Activated CD4-positive, alpha-beta T cell treated with anti-CD3 and anti-CD28 coated beads, Interleukin-2, amount 50 U/mL, for 24 hours (primary cell): Measurements from ENCODE around the gene ABHD17C.
"Not testable (repeated sequence)": the region's sequence is repeated elsewhere in the genome, so short reads cannot be mapped to it uniquely, and the experiment has no call there.

Experiments
- DNase-seq, 2 donors: peaks; one replicate each; pipeline ENCODE4 v3.0.0-alpha.2; 2020; ENCODE audit warnings: low read depth in 1 of 2, low spot score in 1 of 2

The ABHD17C gene

DNA sequence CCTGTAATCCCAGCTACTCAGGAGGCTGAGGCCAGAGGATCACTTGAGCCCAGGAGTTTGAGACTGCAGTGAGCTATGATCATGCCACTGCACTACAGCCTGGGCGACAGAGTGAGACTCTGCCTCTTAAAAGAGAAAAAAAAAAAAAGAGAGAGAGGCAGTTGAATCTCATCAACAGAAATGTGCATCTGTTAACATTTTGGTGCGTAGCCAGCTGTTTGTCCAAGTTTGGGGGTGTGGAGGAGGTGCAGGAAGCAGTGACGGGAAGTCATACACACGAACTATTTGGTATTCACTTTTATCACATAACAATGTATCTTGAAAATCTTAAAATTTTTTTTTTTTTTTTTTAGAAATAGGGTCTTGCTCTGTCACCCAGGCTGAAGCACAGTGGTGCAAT is 65.8 kb downstream of the ABHD17C start:
- DNase-seq, result no peak

DNA sequence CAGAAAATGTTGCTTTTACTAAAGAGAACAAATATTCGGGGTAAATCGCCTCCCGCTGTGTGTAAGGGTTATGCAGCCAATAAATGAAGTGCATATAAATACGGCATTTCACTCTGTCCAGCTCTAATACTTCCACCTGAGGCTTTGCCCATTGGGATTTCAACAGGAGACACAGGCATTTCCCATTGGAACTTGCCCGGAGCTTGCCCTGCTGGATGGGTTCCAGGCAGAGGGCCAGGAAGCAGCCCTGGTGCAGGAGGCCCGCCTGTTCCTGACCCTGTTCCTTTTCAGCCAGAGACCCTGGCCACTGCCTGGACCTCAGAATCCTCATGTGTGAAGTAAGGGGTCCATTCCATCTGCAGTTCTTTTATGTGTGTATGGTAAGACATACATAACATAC is 66.6 kb downstream of the ABHD17C start:
- DNase-seq, result no peak

DNA sequence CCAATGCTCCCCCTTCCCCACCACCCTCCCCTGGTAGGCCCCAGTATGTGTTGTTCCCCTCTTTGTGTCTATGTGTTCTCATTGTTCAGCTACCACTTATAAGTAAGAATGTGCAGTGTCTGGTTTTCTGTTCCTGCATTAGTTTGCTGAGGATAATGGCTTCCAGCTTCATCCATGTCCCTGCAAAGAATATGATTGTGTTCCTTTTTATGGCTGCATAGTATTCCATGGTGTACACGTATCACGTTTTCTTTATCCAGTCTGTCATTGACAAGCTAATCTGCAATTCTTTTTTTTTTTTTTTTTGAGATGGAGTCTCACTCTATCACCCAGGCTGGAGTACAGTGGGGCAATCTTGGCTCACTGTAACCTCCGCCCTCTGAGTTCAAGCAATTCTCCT is 68.1 kb downstream of the ABHD17C start:
- not testable (repeated sequence) for DNase-seq

DNA sequence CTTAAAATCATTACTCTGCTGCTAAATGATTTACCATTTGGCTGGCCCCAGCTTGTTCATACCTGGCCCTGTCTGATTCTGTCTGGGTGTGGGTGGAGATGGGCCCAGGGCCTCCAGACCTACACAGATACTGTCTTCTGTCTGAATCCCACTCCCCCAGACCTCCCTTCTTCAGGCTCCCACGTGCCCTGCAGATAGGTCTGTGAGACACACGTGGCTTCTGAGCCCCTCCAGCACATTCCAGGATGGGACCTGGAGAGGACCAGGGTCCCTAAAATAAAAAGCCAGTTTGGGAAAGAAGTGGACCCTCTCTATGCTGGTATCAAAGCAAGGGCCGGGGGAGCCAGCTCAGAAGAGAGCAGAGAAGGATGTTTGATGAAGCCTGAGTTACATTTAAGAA is 69.4 kb downstream of the ABHD17C start:
- no peak for DNase-seq

DNA sequence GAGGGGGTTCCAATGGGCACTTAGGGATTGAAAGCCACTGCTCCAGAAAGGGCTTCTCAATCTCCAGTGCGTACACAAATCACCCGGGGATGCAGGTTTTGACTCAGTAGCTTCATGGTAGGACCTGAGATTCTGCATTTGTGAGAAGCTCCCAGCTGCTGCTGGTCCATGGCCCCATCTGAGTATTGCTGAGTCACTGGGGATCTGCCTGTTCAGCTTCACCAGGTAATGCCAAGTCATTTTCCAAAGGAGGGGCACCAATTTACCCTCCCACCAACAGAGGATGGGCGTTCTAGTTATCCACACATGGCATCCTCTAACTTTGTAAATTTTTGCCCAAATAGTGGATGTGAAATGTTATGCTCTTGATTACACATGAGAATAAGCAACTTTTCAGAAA is 71.2 kb downstream of the ABHD17C start:
- no peak for DNase-seq

DNA sequence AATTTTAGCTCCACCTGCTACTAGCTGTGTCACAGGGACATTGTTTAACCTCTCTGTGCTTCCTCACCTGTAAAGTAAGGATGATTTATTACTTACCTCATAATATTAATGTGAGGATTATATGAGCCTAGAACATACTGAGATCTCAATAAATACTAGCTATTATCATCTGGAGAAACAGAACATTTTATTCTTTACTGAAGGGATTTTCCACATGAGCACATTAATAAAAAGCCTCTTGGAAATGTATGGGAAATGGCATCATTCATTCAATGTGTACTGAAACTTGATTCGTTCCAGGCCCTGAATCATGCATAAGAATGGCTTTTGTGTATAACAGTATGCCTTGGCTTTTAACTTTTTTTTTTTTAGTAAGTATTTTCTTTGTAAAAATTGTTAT is 73.0 kb downstream of the ABHD17C start:
- DNase-seq, result no peak

DNA sequence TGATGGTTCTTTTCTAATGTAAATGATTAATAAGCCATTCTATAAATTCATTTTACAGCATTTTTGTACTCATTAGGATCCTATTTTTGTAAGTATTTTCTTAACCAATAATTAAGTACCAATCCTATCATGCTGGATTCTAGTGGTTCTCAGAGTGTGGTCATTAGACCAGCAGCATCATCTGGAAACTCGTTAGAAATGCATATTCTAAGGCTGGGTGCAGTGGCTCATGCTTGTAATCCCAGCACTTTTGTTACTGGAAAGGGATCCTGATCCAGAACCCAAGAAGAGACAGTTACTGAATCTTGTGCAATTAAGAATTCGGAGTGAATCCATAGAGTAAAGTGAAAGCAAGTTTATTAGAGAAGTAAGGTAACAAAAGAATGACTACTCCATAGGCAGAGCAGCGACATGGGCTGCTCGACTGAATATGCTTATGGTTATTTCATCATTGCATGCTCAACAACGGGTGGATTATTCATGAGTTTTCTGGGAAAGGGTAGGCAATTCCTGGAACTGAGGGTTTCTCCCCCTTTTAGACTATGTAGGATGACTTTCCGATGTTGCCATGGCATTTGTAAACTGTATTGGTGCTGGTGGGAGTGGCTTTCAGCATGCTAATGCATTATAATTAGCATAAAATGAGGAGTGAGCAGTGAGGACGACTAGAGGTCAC is 74.2 kb downstream of the ABHD17C start:
- DNase-seq, result no peak

DNA sequence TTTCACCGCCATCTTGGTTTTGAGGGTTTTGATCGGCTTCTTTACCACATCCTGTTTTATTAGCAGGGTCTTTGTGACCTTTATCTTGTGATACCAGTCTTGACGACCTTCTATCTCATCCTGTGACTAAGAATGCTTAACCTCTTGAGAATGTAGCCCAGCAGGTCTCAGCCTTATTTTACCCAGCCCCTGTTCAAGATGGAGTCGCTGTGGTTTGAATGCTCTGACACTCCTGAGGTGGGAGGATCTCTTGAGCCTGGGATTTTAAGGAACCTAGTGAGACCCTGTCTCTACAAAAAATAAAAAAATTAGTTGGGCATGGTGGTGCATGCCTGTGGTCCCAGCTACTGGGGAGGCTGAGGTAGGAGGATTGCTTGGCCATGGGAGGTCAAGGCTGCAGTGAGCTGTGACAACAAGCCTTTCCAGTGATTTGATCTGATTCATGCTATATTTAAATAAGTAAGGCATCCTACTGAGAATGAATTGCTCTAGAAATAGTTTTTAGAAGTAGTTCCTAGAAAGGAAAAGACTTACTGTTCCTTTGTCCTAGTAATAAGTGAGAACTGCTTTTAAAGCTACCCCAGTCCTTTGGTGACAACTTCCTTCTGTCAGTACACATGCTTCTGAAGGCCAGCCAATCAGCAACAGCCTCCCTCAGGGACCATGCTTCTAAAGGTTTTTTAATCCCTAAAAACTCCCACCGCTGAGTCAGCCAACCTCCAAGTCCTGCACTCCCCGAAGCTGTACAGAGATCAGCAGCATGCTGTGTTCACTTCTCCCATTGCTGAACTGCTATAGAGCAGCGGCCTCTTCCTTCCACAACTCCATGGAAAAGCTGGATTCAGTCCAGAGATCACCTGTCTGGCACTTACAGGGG is 75.0 kb downstream of the ABHD17C start:
- DNase-seq, result no peak

DNA sequence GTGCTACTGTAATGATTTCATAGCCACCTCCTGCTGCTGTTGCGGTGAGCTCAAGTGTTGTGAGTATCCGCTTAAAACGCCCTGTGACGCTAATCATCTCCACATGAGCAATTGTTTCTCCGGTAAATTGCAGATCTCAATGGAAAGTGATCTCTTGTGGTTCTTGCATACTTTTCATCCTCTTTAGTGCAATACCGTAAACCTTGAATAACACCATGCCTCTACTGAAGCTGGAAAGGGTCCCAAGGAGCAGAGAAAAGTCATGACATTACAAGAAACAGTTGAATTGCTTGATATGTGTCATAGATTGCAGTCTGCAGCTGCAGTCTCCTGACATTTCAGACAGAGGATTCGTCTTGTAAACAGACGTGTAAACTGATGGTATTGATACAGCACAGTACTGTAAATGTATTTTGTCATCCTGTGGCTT is 78.0 kb downstream of the ABHD17C start:
- no peak for DNase-seq

DNA sequence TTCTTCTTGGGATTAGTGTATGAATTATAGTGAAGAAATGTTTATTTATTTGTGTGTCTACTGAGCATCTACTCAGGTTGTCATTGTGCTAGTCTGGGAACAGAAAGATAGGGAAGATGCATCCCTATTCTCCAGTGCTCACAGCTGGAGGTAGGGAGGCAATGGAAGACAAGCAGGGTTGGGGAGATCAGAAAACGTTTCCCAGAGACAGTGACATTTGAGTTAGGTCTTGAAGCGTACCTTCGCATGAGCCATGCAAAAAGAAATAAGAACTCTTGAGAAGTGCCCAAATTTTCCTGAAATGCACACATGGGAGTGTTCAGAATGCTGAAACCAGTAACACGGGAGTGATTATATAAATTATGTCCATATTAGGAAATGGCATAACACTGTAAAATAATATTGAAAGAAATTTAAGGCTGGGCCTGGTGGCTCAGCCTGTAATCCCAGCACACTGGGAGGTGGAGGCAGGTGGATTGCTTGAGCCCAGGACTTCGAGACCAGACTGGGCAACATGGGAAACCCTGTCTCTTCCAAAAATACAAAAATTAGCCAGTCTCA is 78.8 kb downstream of the ABHD17C start:
- DNase-seq, result no peak

DNA sequence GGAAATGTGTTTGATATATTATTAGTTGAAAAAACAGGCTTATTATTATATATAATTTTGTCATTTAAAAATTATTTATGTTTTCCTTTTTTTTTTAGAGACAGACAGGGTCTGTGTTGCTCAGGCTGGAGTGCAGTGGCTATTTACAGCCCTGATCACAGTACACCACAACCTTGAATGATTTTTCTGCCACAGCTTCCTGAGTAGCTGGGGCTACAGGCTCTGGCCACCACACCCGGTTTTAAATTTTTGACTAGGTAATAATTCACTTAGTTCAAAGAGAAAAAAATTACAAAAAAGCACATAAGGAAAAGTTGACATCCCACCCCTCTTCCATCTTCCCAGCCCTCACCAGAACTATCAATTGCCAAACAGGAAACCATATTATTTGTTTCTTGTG is 79.4 kb downstream of the ABHD17C start:
- DNase-seq, result no peak

DNA sequence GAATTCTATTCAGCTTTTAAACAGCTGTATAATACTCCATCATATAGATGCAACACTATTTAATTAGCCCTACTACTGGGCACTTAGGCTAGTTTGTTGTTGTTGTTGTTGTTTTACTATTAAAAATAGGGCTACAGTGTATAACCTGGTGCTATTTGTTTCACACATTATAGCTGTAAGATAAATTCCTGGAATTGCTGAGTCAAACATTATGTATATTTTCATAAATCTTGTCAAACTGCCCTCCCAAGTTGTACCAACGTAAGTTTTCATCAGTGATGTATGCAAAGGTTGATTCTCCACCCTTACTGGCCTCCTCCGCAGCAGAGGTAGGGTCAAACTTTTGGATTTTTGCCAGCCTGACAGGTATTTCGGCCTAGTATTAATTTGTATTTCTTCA is 80.2 kb downstream of the ABHD17C start:
- DNase-seq, result no peak

DNA sequence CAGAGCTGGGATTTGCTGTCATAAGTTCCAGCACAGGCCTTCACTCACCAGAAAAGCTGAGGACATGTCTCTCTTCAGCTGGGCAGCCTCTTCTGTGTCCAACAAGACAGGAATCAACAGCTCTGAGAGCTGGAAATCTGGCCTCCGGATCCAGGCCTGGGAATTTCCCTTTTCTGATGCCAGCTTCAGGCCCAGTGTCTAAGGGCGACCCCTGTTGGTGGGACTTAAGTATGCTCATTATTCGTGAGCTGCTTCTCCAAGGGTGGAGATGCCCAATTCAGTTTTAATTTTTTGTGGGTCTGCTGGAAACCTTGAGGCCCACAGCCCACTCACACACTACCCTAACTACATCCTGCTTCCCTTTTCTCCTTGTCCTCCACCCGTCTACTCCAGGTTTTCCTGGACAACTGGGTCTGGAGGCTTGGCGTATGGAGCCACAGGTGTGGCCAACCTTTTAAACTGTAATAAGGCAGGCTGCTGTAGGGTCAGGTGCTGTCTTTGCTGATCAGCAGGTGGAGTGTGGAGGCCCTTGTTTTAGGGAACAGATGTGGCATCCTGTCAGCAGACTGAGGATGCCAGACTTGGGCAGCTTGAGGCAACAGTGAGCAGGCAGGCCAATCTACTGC is 81.4 kb downstream of the ABHD17C start:
- DNase-seq, result peak in 1 of 2 donors; percentile 63

DNA sequence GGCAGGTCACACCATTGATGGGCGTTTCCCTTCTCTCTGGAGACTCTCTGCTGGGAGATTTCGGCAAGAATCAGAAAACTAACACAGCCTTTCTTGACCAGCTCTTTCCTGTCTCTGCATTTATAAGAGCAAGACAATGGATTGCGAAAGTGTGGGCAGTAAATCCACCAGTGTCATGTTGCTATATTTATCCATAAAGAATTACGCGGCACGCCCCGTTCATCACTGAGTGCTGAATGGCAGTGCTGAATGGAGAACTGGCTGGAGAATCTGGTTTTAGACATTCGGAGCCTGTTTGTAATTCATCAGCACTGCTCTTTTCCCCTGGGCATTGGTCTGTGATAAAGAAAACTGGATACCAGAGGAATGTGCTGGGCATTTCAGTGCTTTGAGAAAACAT is 82.0 kb downstream of the ABHD17C start:
- DNase-seq, result no peak

DNA sequence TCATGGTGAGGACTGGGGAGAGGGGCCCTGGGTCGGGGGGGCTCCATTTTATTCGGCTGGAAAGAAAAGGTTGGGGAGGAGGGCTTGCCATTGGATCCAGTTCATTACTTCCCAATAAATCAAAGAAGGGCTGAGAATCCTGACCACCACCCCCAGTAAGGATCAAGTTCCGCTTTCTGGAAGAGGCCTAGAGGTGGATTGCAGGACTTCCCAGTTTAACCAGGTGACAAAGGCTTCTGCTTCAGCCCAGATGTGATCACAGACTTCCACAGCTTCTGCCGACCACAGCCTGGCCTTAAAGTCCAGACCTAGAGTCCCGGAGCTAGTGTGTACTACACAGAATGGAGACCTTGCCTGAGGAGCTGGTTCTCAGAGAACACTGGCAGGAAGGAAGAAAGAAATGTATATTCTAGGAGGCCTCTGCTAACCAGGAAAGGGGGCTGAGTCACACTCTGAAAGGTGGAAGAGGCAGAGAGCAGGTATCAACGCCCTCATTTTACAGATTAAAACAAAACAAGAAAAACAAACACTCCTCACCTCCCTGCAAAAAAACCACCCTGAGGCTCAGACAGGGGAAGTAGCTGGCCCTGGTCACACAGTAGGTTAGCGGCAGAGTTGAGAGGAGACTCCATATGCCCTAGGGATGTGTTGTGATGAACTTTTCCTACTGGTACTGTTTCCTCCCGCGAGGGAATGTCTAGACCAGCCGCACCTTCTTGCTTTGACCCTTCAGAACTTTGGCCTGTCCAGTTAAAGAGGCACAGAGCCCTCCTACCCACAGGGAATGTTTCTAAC is 82.9 kb downstream of the ABHD17C start:
- DNase-seq, result no peak

DNA sequence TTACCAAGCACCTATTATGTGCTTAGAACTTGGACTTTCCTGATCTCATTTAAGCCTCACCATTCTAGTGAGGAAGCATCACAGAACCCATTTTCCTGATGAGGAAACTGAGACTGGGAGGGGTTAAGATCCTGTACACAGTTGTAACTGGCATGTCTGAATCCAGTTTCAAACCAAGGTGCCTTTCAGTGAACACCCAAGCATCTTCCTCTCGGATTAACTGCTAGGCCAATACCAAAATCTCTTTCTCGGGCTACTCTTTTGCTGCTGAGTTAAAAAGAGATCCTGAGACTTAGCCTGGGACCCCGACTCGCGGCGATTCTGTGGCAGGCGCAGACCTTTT is 83.5 kb downstream of the ABHD17C start:
- no peak for DNase-seq

DNA sequence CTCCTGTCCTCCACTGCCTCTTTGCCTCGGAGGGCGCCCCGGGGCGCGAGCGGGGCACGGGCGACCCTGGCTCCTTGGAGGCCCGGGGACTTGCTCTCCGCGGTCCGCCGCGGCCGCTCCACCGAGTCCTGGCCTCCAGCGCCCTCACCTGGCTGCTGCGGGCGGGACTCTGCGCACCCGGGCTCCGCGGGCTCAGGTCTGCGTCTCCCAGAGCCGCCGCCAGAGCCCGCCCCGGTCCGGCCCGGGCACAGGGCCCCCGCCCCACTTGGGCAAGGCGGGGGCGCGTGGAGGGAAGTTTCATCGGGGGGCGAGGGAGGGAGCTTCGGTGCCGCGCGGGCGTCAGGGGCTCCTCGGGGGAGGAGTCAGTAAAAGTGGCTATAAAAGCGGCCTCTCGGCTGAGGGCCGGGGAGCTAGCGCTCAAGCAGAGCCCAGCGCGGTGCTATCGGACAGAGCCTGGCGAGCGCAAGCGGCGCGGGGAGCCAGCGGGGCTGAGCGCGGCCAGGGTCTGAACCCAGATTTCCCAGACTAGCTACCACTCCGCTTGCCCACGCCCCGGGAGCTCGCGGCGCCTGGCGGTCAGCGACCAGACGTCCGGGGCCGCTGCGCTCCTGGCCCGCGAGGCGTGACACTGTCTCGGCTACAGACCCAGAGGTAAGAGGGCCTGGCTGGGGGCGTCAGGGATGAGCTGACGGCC is 84.0 kb downstream of the ABHD17C start, which contains the start of gene CEMIP:
CEMIP (plus strand) TSS at position 407 of the 694 bp plus-strand sequence. CDS start 94,510 bp downstream, outside the sequence.
- peak in 1 of 2 donors; percentile 28 for DNase-seq

DNA sequence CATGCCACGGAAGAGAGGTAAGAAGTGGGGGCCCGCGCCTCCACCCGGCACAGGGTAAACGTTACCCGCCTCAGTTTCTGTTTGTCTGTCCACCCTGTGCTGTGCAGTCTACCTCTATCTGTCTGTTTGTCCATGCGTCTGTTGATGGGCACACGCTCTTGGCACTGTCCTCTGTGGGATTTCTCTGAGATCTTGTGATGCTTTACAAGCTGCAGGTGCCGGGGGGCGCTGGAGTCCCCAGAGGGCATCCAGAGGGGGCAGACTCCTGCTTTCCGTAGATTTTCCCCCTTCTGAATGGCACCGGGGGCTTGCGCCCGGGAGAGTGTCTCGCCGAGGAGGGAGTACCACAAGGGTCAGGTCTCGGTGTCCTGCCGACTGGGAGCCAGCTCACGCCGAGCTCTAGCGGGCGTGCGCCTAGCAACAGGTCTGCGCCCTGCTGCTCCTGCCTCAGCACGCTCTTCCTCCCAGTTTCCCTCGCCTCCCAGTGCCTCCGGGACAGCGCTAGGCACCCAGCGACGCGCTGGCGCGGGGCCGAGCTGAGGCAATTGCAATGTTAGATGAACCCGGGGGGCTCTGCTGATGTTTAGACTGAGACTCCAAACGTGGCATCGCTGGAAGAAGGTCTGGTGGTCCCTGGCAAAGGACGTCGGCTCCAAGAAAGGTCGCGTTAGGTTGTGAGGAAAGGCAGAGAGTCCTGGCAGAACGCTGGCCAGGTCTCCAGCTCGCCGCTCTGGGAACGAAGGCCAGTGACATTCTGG is 84.7 kb downstream of the ABHD17C start:
- DNase-seq, result no peak

DNA sequence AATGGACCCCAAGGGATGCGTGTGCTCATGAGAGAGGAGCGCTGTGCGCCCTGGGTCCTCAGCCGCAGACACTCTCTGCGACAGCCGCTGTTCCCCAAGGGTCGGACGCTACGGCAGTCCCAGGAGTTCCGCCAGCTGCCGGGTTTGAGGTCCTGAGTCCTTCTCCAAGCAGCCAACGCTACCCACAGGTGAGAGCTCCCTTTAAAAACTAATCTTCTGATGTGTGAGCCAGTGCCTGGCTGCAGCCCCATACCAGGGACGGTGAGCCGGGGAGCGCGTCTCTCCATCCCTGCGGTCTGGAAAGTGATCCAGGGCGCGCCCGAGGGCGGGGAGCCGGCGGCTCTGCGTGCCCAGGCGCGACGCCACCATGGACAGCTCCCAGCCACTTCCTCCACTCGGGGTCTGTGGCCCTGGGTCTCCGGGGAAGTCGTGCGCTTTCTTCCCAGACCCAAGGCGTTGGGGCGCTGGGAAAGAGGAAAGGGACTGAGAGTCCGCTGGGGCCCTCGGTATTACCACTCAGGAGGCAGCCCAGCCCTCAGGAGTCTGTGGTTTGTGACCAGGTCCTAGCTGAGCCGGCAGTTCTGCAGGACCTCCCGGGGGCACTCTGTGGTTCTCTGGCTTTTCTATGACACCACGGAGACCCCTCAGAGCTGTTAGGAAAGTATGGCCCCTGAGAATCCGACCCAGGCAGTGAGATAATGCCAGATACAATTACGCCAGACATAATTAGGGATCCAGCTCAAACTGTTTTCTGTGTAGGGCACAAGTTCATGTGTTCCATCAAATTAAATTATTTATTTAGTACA is 85.5 kb downstream of the ABHD17C start:
- DNase-seq, result no peak
